Fibroblast of mammary gland (primary cell): ENCODE results near the gene GBGT1.

ENCODE experiments used
- DNase-seq: peaks from one replicate; pipeline ENCODE4 v3.0.0-alpha.2; 2010; ENCODE audit warnings: low read depth
- H3K4me3 ChIP-seq: 2 replicates; pipeline ENCODE4 v1.5.1; 2011; ENCODE audit warnings: low read depth, mild to moderate bottlenecking, low read length, moderate library complexity; ENCODE audit not compliant: control insufficient read depth
- TF ChIP-seq, protein P1 (sequence below): conservative IDR thresholded peaks from 2 replicates; pipeline ENCODE4 v1.5.1; 2011; ENCODE audit warnings: low read depth, low read length, inconsistent platforms; ENCODE audit not compliant: control insufficient read depth, insufficient read depth

Gene GBGT1

GRCh38 chr9:133103987-133104505, 59.7 kb downstream of the GBGT1 start:
- no peak for DNase-seq
- TF ChIP-seq, protein P1, sequence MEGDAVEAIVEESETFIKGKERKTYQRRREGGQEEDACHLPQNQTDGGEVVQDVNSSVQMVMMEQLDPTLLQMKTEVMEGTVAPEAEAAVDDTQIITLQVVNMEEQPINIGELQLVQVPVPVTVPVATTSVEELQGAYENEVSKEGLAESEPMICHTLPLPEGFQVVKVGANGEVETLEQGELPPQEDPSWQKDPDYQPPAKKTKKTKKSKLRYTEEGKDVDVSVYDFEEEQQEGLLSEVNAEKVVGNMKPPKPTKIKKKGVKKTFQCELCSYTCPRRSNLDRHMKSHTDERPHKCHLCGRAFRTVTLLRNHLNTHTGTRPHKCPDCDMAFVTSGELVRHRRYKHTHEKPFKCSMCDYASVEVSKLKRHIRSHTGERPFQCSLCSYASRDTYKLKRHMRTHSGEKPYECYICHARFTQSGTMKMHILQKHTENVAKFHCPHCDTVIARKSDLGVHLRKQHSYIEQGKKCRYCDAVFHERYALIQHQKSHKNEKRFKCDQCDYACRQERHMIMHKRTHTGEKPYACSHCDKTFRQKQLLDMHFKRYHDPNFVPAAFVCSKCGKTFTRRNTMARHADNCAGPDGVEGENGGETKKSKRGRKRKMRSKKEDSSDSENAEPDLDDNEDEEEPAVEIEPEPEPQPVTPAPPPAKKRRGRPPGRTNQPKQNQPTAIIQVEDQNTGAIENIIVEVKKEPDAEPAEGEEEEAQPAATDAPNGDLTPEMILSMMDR = no peak
- no peak overlapping the region for H3K4me3 ChIP-seq

DNA sequence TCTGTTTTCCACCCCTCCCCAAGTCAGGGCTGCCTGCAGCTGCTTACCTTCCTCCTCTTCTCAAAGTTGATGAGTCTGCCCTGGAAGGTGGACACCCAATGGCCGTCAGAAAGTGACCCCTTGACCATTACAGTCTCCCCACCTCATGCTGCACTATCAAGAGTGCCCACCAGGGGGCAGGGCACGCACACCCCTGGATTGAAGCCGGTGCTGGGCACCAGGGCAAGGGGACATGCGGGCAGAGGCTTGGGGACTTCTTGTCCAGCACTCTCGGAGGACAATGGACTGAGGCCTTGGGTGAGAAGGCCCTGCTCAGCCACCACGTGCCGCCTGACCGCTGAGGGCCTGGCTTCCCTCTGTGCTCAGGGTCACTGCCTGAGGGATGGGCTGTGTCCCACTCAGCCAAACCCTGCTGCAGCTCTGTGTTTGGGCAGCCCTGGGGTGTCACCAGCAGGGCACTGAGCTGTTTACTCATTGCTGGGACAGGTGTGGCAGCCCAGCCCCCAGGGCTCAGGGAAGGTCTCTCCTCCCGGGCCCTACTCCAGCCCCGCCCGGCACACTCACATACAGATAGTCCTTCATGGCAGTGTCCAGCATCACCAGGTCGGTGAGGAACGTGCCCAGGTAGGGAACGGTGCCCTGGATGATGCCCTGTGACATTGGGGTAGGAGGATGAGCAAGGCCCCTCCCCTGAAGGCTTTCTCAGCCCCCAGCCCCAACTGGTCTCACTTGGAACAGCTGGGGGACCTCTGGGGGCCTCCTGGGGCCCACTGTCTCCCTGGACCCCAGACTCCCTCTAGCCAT, 60.3 kb downstream of the GBGT1 start:
- TF ChIP-seq, protein P1 = peak; percentile 90
- no peak overlapping the region for H3K4me3 ChIP-seq
- peak; percentile 35 for DNase-seq
